ENCODE data around the gene TBC1D14. TPM values are rescaled to one million over a fixed set of nuclear protein-coding genes. Genes with fewer than 3 reads are reported as not detected.

TBC1D14 gene
- total RNA-seq, 2 donors from 2014 or later: 42.3 to 43.5 TPM

GRCh38 chr4:6896035-6896434 is 13.6 kb upstream of the TBC1D14 start:
- H3K9me3 Mint-ChIP-seq: peaks cover 3% of the 10 kb centered on the region
- Histone ChIP-seq H3K4me3 (ENCODE audit: low read length) (no peak overlapping the region), H3K27ac (ENCODE audit: low read depth, low read length) (no peak overlapping the region), H3K27me3 (ENCODE audit: control insufficient read depth, insufficient read depth, low read length, poor library complexity, severe bottlenecking) (no peaks in the 10 kb centered on the region), H3K9ac (ENCODE audit: extremely low read depth, low read length, poor library complexity, severe bottlenecking) (no peak overlapping the region), H3K36me3 (ENCODE audit: control insufficient read depth, insufficient read depth, low read length) (no peaks in the 10 kb centered on the region), H3K9me3 (ENCODE audit: control insufficient read depth, low read length) (no peaks in the 10 kb centered on the region), H3K4me1 (ENCODE audit: control insufficient read depth, insufficient read depth, low read length) (no peaks in the 10 kb centered on the region)
- H3K4me3 Mint-ChIP-seq: no peak overlapping the region
- H3K4me1 Mint-ChIP-seq: no peaks in the 10 kb centered on the region
- H3K27ac Mint-ChIP-seq: no peak overlapping the region
- WGBS, 2 experiments (ENCODE audit: insufficient coverage in 1 of 2, insufficient read length in 1 of 2): 67% methylated on average over 2 of the region's 5 CpGs; no CpG with 5 or more reads in 1 of the 2 experiments
- DNase-seq: no peak
- TF ChIP-seq, protein P1, sequence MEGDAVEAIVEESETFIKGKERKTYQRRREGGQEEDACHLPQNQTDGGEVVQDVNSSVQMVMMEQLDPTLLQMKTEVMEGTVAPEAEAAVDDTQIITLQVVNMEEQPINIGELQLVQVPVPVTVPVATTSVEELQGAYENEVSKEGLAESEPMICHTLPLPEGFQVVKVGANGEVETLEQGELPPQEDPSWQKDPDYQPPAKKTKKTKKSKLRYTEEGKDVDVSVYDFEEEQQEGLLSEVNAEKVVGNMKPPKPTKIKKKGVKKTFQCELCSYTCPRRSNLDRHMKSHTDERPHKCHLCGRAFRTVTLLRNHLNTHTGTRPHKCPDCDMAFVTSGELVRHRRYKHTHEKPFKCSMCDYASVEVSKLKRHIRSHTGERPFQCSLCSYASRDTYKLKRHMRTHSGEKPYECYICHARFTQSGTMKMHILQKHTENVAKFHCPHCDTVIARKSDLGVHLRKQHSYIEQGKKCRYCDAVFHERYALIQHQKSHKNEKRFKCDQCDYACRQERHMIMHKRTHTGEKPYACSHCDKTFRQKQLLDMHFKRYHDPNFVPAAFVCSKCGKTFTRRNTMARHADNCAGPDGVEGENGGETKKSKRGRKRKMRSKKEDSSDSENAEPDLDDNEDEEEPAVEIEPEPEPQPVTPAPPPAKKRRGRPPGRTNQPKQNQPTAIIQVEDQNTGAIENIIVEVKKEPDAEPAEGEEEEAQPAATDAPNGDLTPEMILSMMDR (conservative IDR thresholded peaks at IDR 0.05): no peak
- H3K27me3 Mint-ChIP-seq (ENCODE audit: insufficient read depth): peaks cover 2% of the 10 kb centered on the region
- H3K36me3 Mint-ChIP-seq (ENCODE audit: low read depth): no peaks in the 10 kb centered on the region

GRCh38 chr4:6898763-6899162 is 10.9 kb upstream of the TBC1D14 start:
- Histone ChIP-seq H3K4me1 (ENCODE audit: control insufficient read depth, insufficient read depth, low read length) (no peaks in the 10 kb centered on the region), H3K27me3 (ENCODE audit: control insufficient read depth, insufficient read depth, low read length, poor library complexity, severe bottlenecking) (no peaks in the 10 kb centered on the region), H3K4me3 (ENCODE audit: low read length) (no peak overlapping the region), H3K36me3 (ENCODE audit: control insufficient read depth, insufficient read depth, low read length) (no peaks in the 10 kb centered on the region), H3K9ac (ENCODE audit: extremely low read depth, low read length, poor library complexity, severe bottlenecking) (no peak overlapping the region), H3K9me3 (ENCODE audit: control insufficient read depth, low read length) (no peaks in the 10 kb centered on the region), H3K27ac (ENCODE audit: low read depth, low read length) (no peak overlapping the region)
- 89% methylated on average over 3 of the region's 3 CpGs; no CpG with 5 or more reads in 1 of the 2 experiments for WGBS, 2 experiments (ENCODE audit: insufficient coverage in 1 of 2, insufficient read length in 1 of 2)
- Mint-ChIP-seq H3K4me1 (peaks cover 3% of the 10 kb centered on the region), H3K36me3 (ENCODE audit: low read depth) (no peaks in the 10 kb centered on the region), H3K4me3 (no peak overlapping the region), H3K27ac (no peak overlapping the region), H3K9me3 (no peaks in the 10 kb centered on the region), H3K27me3 (ENCODE audit: insufficient read depth) (peaks cover 2% of the 10 kb centered on the region)
- TF ChIP-seq, protein P1 (conservative IDR thresholded peaks at IDR 0.05): no peak
- no peak for DNase-seq

GRCh38 chr4:6900181-6900812 is 9.3 kb upstream of the TBC1D14 start:
- Histone ChIP-seq H3K27ac (ENCODE audit: low read depth, low read length) (no peak overlapping the region), H3K4me1 (ENCODE audit: control insufficient read depth, insufficient read depth, low read length) (no peaks in the 10 kb centered on the region), H3K9me3 (ENCODE audit: control insufficient read depth, low read length) (no peaks in the 10 kb centered on the region), H3K27me3 (ENCODE audit: control insufficient read depth, insufficient read depth, low read length, poor library complexity, severe bottlenecking) (no peaks in the 10 kb centered on the region), H3K36me3 (ENCODE audit: control insufficient read depth, insufficient read depth, low read length) (no peaks in the 10 kb centered on the region), H3K4me3 (ENCODE audit: low read length) (no peak overlapping the region), H3K9ac (ENCODE audit: extremely low read depth, low read length, poor library complexity, severe bottlenecking) (no peak overlapping the region)
- no peak for DNase-seq
- no peaks in the 10 kb centered on the region for H3K9me3 Mint-ChIP-seq
- peaks cover 3% of the 10 kb centered on the region for H3K27me3 Mint-ChIP-seq (ENCODE audit: insufficient read depth)
- H3K4me1 Mint-ChIP-seq: peaks cover 3% of the 10 kb centered on the region
- TF ChIP-seq, protein P1 (conservative IDR thresholded peaks at IDR 0.05): no peak
- 92 to 96% methylated on average over 4 to 10 of the region's 10 CpGs for WGBS, 2 experiments (ENCODE audit: insufficient coverage in 1 of 2, insufficient read length in 1 of 2)
- H3K27ac Mint-ChIP-seq: no peak overlapping the region
- no peaks in the 10 kb centered on the region for H3K36me3 Mint-ChIP-seq (ENCODE audit: low read depth)
- H3K4me3 Mint-ChIP-seq: no peak overlapping the region

Measured in endodermal cell (in vitro differentiated cells).